GM23338 (cell line): ENCODE data around the gene KIAA1217. TPM values are rescaled to one million over a fixed set of nuclear protein-coding genes. Genes with fewer than 3 reads are reported as not detected.
A peak's percentile ranks its signal among the peaks of the same experiment; 100 is the strongest.

ENCODE experiments used
- ATAC-seq: fragments of 200-7000 bp; cut with Tn5 transposase; 3 replicates; pipeline ENCODE4 v1.9.1; 2020
- DNase-seq: peaks from one replicate; pipeline ENCODE4 v3.0.0-alpha.2; 2015; ENCODE audit warnings: low spot score
- H2AFZ ChIP-seq: fragments of 200-600 bp; sonication (generic); 2 replicates; pipeline ENCODE4 v1.8.0; 2016; ENCODE audit warnings: antibody characterized with exemption, mild to moderate bottlenecking, moderate library complexity
- H3F3A ChIP-seq: fragments of 200-600 bp; sonication (generic); replicated peaks from 2 replicates; pipeline ENCODE4 v1.8.0; 2017; ENCODE audit warnings: antibody characterized with exemption, mixed run types, low read depth
- H3K27ac ChIP-seq: fragments of 200-600 bp; sonication (generic); 2 replicates; pipeline ENCODE4 v1.6.1; 2016; ENCODE audit warnings: low read depth
- H3K27me3 ChIP-seq: fragments of 200-600 bp; sonication (generic); 2 replicates; pipeline ENCODE4 v1.8.0; 2016; ENCODE audit warnings: mild to moderate bottlenecking, mixed run types, moderate library complexity; ENCODE audit not compliant: insufficient read depth
- H3K36me3 ChIP-seq: fragments of 200-600 bp; sonication (generic); 2 replicates; pipeline ENCODE4 v1.8.0; 2016; ENCODE audit warnings: mild to moderate bottlenecking; ENCODE audit not compliant: insufficient read depth
- H3K4me1 ChIP-seq: fragments of 200-600 bp; sonication (generic); 2 replicates; pipeline ENCODE4 v1.8.0; 2016; ENCODE audit warnings: mild to moderate bottlenecking, moderate library complexity; ENCODE audit not compliant: insufficient read depth
- H3K4me2 ChIP-seq: fragments of 200-600 bp; sonication (generic); 2 replicates; pipeline ENCODE4 v1.7.1; 2017; ENCODE audit warnings: mixed run types
- H3K4me3 ChIP-seq: fragments of 200-600 bp; sonication (generic); 2 replicates; pipeline ENCODE4 v1.6.1; 2016; ENCODE audit warnings: mixed run types
- H3K79me2 ChIP-seq: fragments of 200-600 bp; sonication (generic); replicated peaks from 2 replicates; pipeline ENCODE4 v1.8.0; 2017; ENCODE audit warnings: mild to moderate bottlenecking; ENCODE audit not compliant: insufficient read depth
- H3K9me2 ChIP-seq: fragments of 200-600 bp; sonication (generic); 2 replicates; pipeline ENCODE4 v1.8.0; 2017; ENCODE audit not compliant: insufficient read depth
- H4K20me1 ChIP-seq: fragments of 200-600 bp; sonication (generic); replicated peaks from 2 replicates; pipeline ENCODE4 v1.8.0; 2017; ENCODE audit warnings: mild to moderate bottlenecking; ENCODE audit not compliant: insufficient read depth
- H3K27ac Mint-ChIP-seq: 2 replicates; pipeline ENCODE4 v1.8.0; 2020; ENCODE audit warnings: inconsistent platforms, mild to moderate bottlenecking, moderate library complexity, mixed read lengths
- H3K27me3 Mint-ChIP-seq: 3 replicates; pipeline ENCODE4 v1.8.0; 2022; ENCODE audit warnings: low read depth, mild to moderate bottlenecking, moderate library complexity, mixed read lengths, inconsistent platforms; ENCODE audit not compliant: insufficient read depth, poor library complexity
- H3K36me3 Mint-ChIP-seq: 3 replicates; pipeline ENCODE4 v1.8.0; 2021; ENCODE audit warnings: low read depth, mild to moderate bottlenecking, inconsistent platforms, moderate library complexity, mixed read lengths
- H3K4me1 Mint-ChIP-seq: 3 replicates; pipeline ENCODE4 v1.8.0; 2020; ENCODE audit warnings: mild to moderate bottlenecking, inconsistent platforms, mixed read lengths
- H3K4me3 Mint-ChIP-seq: 3 replicates; pipeline ENCODE4 v1.8.0; 2021; ENCODE audit warnings: moderate library complexity, mild to moderate bottlenecking, inconsistent platforms, mixed read lengths
- H3K9me3 Mint-ChIP-seq: 3 replicates; pipeline ENCODE4 v1.8.0; 2020; ENCODE audit warnings: moderate library complexity, mild to moderate bottlenecking, inconsistent platforms, mixed read lengths
- CREB1 ChIP-seq: fragments of 250-450 bp; sonication (Bioruptor Pico); IDR thresholded peaks from 2 replicates; pipeline ENCODE4 v1.5.0; 2020; ENCODE audit warnings: low read depth, mild to moderate bottlenecking, moderate library complexity
- CTCF ChIP-seq, 2 experiments: fragments of 200-600 bp in 1 of 2; sonication (generic) in 1 of 2; conservative IDR thresholded peaks; 2 replicates each; pipeline versions ENCODE4 v1.5.1 to v1.6.1; 2016 to 2017; ENCODE audit warnings: antibody characterized with exemption in 2 of 2, low read depth in 2 of 2, mild to moderate bottlenecking in 2 of 2, moderate library complexity in 1 of 2
- ETS1 ChIP-seq: IDR thresholded peaks from 2 replicates; pipeline ENCODE4 v1.6.1; 2016; ENCODE audit warnings: antibody characterized with exemption
- EZH2 ChIP-seq: fragments of 200-600 bp; sonication (generic); IDR thresholded peaks from one replicate; pipeline ENCODE4 v1.8.0; 2017; ENCODE audit warnings: antibody characterized with exemption, mild to moderate bottlenecking, low read depth; ENCODE audit not compliant: unreplicated experiment
- NANOG ChIP-seq: IDR thresholded peaks from 2 replicates; pipeline ENCODE4 v1.6.1; 2016; ENCODE audit warnings: antibody characterized with exemption, borderline replicate concordance
- POLR2AphosphoS5 ChIP-seq: IDR thresholded peaks from 2 replicates; pipeline ENCODE4 v1.6.1; 2016; ENCODE audit warnings: antibody characterized with exemption, low read depth
- STAT1 ChIP-seq: IDR thresholded peaks from one replicate; pipeline ENCODE4 v1.6.1; 2016; ENCODE audit warnings: antibody characterized with exemption; ENCODE audit not compliant: unreplicated experiment
- ZNF114 ChIP-seq: fragments of 250-450 bp; sonication (Bioruptor Pico); IDR thresholded peaks from 2 replicates; pipeline ENCODE4 v1.5.0; 2020; ENCODE audit warnings: mild to moderate bottlenecking, moderate library complexity
- polyA plus RNA-seq: library from polyadenylated mRNA; unstranded; fragments of >200 nt; fragmentation: Nextera tagmentation; extraction: Ambion mirVana; gene quantifications from 2 replicates; pipeline ENCODE4 v1.2.1, GENCODE V29; 2016
- total RNA-seq: library from RNA; depleted of rRNA; stranded (reverse); fragments of >200 nt; shearing (Covaris generic); gene quantifications from 2 replicates; pipeline ENCODE4 v1.2.3, GENCODE V29; 2014

Gene KIAA1217
- total and polyA plus RNA-seq, 2 experiments from 2014 or later, result 6.4 to 9.1 TPM

GRCh38 chr10:24394461-24395190 is 185.7 kb downstream of the KIAA1217 start:
- Histone ChIP-seq H3F3A (no peaks in the 10 kb centered on the region), H3K27me3 (no peaks in the 10 kb centered on the region), H3K4me1 (0 out of 2 replicates have a peak, but pooled peaks cover 3% of the 10 kb centered on the region), H2AFZ (no peak overlapping the region), H3K4me3 (no peak overlapping the region), H3K4me2 (no peak overlapping the region), H3K9me2 (no peaks in the 10 kb centered on the region), H3K27ac (no peak overlapping the region), H3K36me3 (no peaks in the 10 kb centered on the region), H3K79me2 (no peaks in the 10 kb centered on the region), H4K20me1 (no peaks in the 10 kb centered on the region)
- TF ChIP-seq ZNF114 (CRISPR knock-in tag) (no peak), STAT1 (no peak), POLR2AphosphoS5 (no peak), CREB1 (CRISPR knock-in tag) (no peak), CTCF (conservative IDR thresholded peaks at IDR 0.05; ENCODE audit: low read depth in 2 of 2) (no peak), NANOG (no peak), ETS1 (no peak), EZH2 (no peak)
- no peak for DNase-seq
- Mint-ChIP-seq H3K27me3 (no peaks in the 10 kb centered on the region), H3K9me3 (no peaks in the 10 kb centered on the region), H3K36me3 (no peaks in the 10 kb centered on the region), H3K4me3 (no peak overlapping the region), H3K27ac (no peak overlapping the region), H3K4me1 (peaks cover 10% of the 10 kb centered on the region)
- no peak for ATAC-seq

- H3K4me1 Mint-ChIP-seq, result no peaks in the 10 kb centered on the region
- H3K4me3 Mint-ChIP-seq, result no peak overlapping the region
- H4K20me1 ChIP-seq, result no peaks in the 10 kb centered on the region
- H3K36me3 ChIP-seq, result no peaks in the 10 kb centered on the region
- H3F3A ChIP-seq, result no peaks in the 10 kb centered on the region
- H3K4me1 ChIP-seq, result no peaks in the 10 kb centered on the region
- H3K79me2 ChIP-seq, result no peaks in the 10 kb centered on the region
- H3K27me3 Mint-ChIP-seq, result no peaks in the 10 kb centered on the region
- DNase-seq (peak; percentile 30), ATAC-seq (peak; percentile 47; the same call in 1 of the 3 replicates)
- TF ChIP-seq NANOG (no peak), CTCF (conservative IDR thresholded peaks at IDR 0.05; ENCODE audit: low read depth in 2 of 2) (peak; percentile 43 to 44)
- no peak overlapping the region for H3K27ac Mint-ChIP-seq
- no peaks in the 10 kb centered on the region for H3K9me2 ChIP-seq
- H3K4me3 ChIP-seq, result no peak overlapping the region
- no peaks in the 10 kb centered on the region for H3K9me3 Mint-ChIP-seq
- no peaks in the 10 kb centered on the region for H3K36me3 Mint-ChIP-seq
- no peak overlapping the region for H3K27ac ChIP-seq
- H3K27me3 ChIP-seq, result no peaks in the 10 kb centered on the region
- no peak overlapping the region for H3K4me2 ChIP-seq
- H2AFZ ChIP-seq, result no peak overlapping the region
Observed at GRCh38 chr10:24396396-24396795, 187.5 kb downstream of the KIAA1217 start.
